RWPE1 (cell line): ENCODE measurements around the gene LHX2.
A peak's percentile ranks its signal among the peaks of the same experiment; 100 is the strongest.

Experiments used
- CTCF ChIA-PET: fragments of 350-600 bp; sonication (Branson Sonifier 250); formaldehyde crosslinking; extraction: SDS; loops from one replicate; lab custom pipeline; 2021; lab: Yijun Ruan, JAX
- POLR2A ChIA-PET: fragments of 400-600 bp; formaldehyde crosslinking; extraction: SDS; loops from one replicate; lab custom pipeline; 2020; ENCODE audit warnings: antibody characterized with exemption; ENCODE audit not compliant: low non-redundant PET; lab: Yijun Ruan, JAX
- DNase-seq: peaks from one replicate; pipeline ENCODE4 v3.0.0; 2012; ENCODE audit warnings: low spot score
- H3K27ac ChIP-seq: fragments of 450-650 bp; 2 replicates; pipeline ENCODE4 v1.5.1; 2017
- CTCF ChIP-seq: fragments of 450-650 bp; conservative IDR thresholded peaks from 2 replicates; pipeline ENCODE4 v1.5.1; 2017; ENCODE audit warnings: low read depth, mild to moderate bottlenecking

The LHX2 gene

GRCh38 chr9:124038239-124038638 lies 26.7 kb downstream of the LHX2 start:
- TF ChIP-seq CTCF = no peak
- CTCF ChIA-PET = interaction anchor here (0.6 to 0.7 kb wide), 2 partner anchors 85 to 105 kb away, joined by 3 to 10 read pairs; no protein-coding TSS in a partner anchor
- H3K27ac ChIP-seq = no peak overlapping the region
- no peak for DNase-seq
- POLR2A ChIA-PET = no interaction called here

- TF ChIP-seq CTCF = no peak
- no peak overlapping the region for H3K27ac ChIP-seq
- POLR2A ChIA-PET = no interaction called here
- DNase-seq = no peak
- CTCF ChIA-PET = interaction anchor here (0.5 to 0.9 kb wide), 3 partner anchors 35 to 478 kb away, joined by 3 to 4 read pairs (median 4); no protein-coding TSS in a partner anchor
These were observed 27.4 kb downstream of the LHX2 start for GRCh38 chr9:124038790-124039633.

- DNase-seq = no peak
- POLR2A ChIA-PET = interaction anchor here (0.6 kb wide), 1 partner anchor 1032 kb away, joined by 6 read pairs; no protein-coding TSS in a partner anchor
- no peak for TF ChIP-seq CTCF
- CTCF ChIA-PET = interaction anchor here (0.6 to 1.8 kb wide), 30 partner anchors 8 to 1218 kb away, joined by 3 to 10 read pairs (median 4); no protein-coding TSS in a partner anchor
- H3K27ac ChIP-seq = no peak overlapping the region
These were observed 28.8 kb downstream of the LHX2 start for GRCh38 chr9:124040186-124040931.

GRCh38 chr9:124040935-124041816 lies 29.6 kb downstream of the LHX2 start:
- CTCF ChIA-PET = interaction anchor here (0.6 to 1.8 kb wide), 36 partner anchors 9 to 1343 kb away, joined by 3 to 10 read pairs (median 3); no protein-coding TSS in a partner anchor
- no peak for DNase-seq
- TF ChIP-seq CTCF = peak; percentile 96
- H3K27ac ChIP-seq = peak overlapping the region; percentile 61; the same call in 1 of the 2 replicates
- POLR2A ChIA-PET = no interaction called here

- CTCF ChIA-PET = interaction anchor here (0.6 to 1.8 kb wide), 11 partner anchors 9 to 1343 kb away, joined by 3 to 10 read pairs (median 4); no protein-coding TSS in a partner anchor
- POLR2A ChIA-PET = no interaction called here
- DNase-seq = no peak
- H3K27ac ChIP-seq = peak overlapping the region; percentile 61
- TF ChIP-seq CTCF = no peak
These were observed 30.2 kb downstream of the LHX2 start for GRCh38 chr9:124041817-124042116.
